Epithelial cell of esophagus (primary cell): Measurements from ENCODE around the gene FAM234A.

Experiments
- DNase-seq: peaks from one replicate; pipeline ENCODE4 v3.0.0; 2010; ENCODE audit warnings: low read depth
- H3K4me3 ChIP-seq: 2 replicates; pipeline ENCODE4 v1.5.1; 2011; ENCODE audit warnings: mild to moderate bottlenecking, low read length, control low read depth
- CTCF ChIP-seq: IDR thresholded peaks from 2 replicates; pipeline ENCODE4 v1.5.1; 2011; ENCODE audit warnings: low read depth, mild to moderate bottlenecking, low read length, control low read depth, inconsistent platforms; ENCODE audit not compliant: insufficient read depth; ENCODE audit errors: missing control alignments

Gene FAM234A

GRCh38 chr16:287981-288920, 53.6 kb downstream of the FAM234A start:
- no peak for DNase-seq
- no peak overlapping the region for H3K4me3 ChIP-seq
- TF ChIP-seq CTCF: no peak

DNA sequence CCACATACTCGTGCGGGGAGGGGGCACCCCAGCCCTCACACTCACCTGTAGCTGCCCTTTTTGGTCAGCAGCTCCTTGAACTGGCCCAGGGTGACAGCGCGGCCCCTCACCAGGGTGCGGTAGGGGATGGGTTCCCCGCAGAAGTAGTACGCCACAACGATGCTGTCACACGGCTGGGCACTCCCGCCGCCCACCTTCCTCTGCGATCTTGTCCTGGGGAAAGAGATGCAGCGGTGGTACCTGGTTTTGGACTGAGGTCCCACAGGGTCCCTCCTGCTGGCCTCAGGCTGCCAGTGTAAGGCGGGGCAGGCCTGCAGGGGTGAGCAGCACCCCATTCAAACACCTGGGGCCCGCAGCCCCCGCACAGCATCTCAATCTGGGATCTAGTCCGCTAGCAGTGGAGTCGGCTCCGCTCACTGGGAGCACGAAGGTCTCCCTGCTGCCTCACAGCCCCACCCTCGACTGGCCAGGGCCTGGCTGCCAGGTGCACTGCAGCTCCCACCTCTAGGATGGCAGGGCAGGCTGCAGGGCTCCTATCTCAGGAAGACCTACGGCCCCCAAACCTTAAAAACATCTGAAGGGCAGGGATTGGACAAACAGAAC, 54.9 kb downstream of the FAM234A start:
- no peak for TF ChIP-seq CTCF
- H3K4me3 ChIP-seq: no peak overlapping the region
- no peak for DNase-seq

DNA sequence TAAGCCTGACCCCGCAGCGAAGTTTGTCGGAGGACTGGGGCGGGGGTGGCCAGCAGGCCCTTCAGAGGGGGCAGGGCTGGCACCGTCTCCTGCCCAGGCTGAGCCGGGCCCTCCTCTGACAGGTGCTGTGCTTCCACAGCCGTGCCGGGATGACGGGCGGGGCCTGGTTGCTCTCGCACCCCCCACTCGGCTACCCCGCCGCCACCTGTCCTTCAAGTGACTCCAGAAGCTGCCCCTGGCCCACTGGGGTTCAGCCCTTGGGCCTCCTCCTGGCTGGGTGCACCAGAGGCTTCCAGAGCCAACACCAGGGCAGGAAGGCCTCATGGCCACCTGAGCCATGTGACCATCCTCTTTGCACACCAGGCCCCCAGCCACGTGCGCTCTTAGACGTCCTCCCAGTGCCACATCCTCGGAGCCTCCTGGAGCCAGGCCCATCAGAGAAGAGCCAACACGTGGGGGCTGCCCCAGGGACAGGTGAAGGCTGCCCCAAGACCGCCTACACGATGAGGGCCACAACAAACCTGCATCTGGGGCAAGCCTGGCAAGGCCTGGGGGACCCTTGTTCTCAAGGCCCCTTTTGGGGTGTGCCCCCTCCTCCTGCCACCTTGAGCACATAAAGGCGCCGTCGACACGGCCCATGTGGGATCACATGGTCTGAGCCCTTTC, 55.5 kb downstream of the FAM234A start:
- no peak for TF ChIP-seq CTCF

GRCh38 chr16:290681-291405, 56.2 kb downstream of the FAM234A start:
- no peak for TF ChIP-seq CTCF
- H3K4me3 ChIP-seq: no peak overlapping the region
- no peak for DNase-seq

More for the DNA sequence above, 55.5 kb downstream of the FAM234A start:
- H3K4me3 ChIP-seq: no peak overlapping the region
- DNase-seq: no peak

GRCh38 chr16:291539-291938, 56.9 kb downstream of the FAM234A start:
- DNase-seq: no peak
- TF ChIP-seq CTCF: no peak
- H3K4me3 ChIP-seq: no peak overlapping the region

- no peak for DNase-seq
- no peak for TF ChIP-seq CTCF
- no peak overlapping the region for H3K4me3 ChIP-seq
Observed at GRCh38 chr16:293043-293775, 58.6 kb downstream of the FAM234A start.
